HG02571 (cell line): ENCODE results near the gene EPHB6.

ENCODE experiments used
- ATAC-seq: cut with Tn5 transposase; IDR thresholded peaks from one replicate; pipeline ENCODE4 v1.9.1; 2021; ENCODE audit warnings: mild to moderate bottlenecking, moderate library complexity; ENCODE audit not compliant: unreplicated experiment

EPHB6 gene

GRCh38 chr7:142894985-142895593 lies 40.2 kb downstream of the EPHB6 start:
- ATAC-seq: no peak

GRCh38 chr7:142896151-142896550 lies 41.3 kb downstream of the EPHB6 start:
- no peak for ATAC-seq

GRCh38 chr7:142896741-142897379 lies 42.0 kb downstream of the EPHB6 start:
- no peak for ATAC-seq

- ATAC-seq: no peak
Measured at GRCh38 chr7:142897691-142898090, 42.8 kb downstream of the EPHB6 start.

GRCh38 chr7:142898377-142899170 lies 43.7 kb downstream of the EPHB6 start:
- ATAC-seq: no peak

- no peak for ATAC-seq
Measured at GRCh38 chr7:142899661-142900060, 44.8 kb downstream of the EPHB6 start.

GRCh38 chr7:142901426-142902259 lies 46.8 kb downstream of the EPHB6 start:
- ATAC-seq: no peak

- ATAC-seq: no peak
Measured at GRCh38 chr7:142904128-142904527, 49.3 kb downstream of the EPHB6 start.

- no peak for ATAC-seq
Measured at GRCh38 chr7:142905759-142906158, 50.9 kb downstream of the EPHB6 start.

- ATAC-seq: no peak
Measured at GRCh38 chr7:142906643-142907042, 51.8 kb downstream of the EPHB6 start.

- ATAC-seq: no peak
Measured at GRCh38 chr7:142908290-142908689, 53.4 kb downstream of the EPHB6 start.

- no peak for ATAC-seq
Measured at GRCh38 chr7:142908921-142909890, 54.3 kb downstream of the EPHB6 start.

- no peak for ATAC-seq
Measured at GRCh38 chr7:142910031-142910433, 55.2 kb downstream of the EPHB6 start.

GRCh38 chr7:142910481-142910880 lies 55.6 kb downstream of the EPHB6 start:
- ATAC-seq: no peak

GRCh38 chr7:142913051-142913450 lies 58.2 kb downstream of the EPHB6 start:
- ATAC-seq: no peak

GRCh38 chr7:142913566-142913965 lies 58.7 kb downstream of the EPHB6 start:
- ATAC-seq: no peak

GRCh38 chr7:142914121-142914520 lies 59.2 kb downstream of the EPHB6 start:
- no peak for ATAC-seq

- no peak for ATAC-seq
Measured at GRCh38 chr7:142915315-142915714, 60.4 kb downstream of the EPHB6 start.

GRCh38 chr7:142916508-142916907 lies 61.6 kb downstream of the EPHB6 start:
- ATAC-seq: no peak

GRCh38 chr7:142917447-142917846 lies 62.6 kb downstream of the EPHB6 start:
- no peak for ATAC-seq
